HepG2 (cell line): ENCODE results near the gene KMT2A. TPM values are rescaled to one million over a fixed set of nuclear protein-coding genes. Genes with fewer than 3 reads are reported as not detected.

Experiments used
- ARID3A ChIP-seq: IDR thresholded peaks from 2 replicates; pipeline ENCODE4 v1.6.1; 2012; ENCODE audit warnings: low read depth, low read length, improper control_type of control experiment
- ARNTL ChIP-seq: sonication (generic); formaldehyde crosslinking; IDR thresholded peaks from 2 replicates; pipeline ENCODE4 v1.4.0; 2020; ENCODE audit warnings: mild to moderate bottlenecking, missing genetic modification reagents
- BCL6 ChIP-seq: IDR thresholded peaks from 2 replicates; pipeline ENCODE4 v1.6.1; 2016; ENCODE audit warnings: missing genetic modification reagents, missing compliant biosample characterization
- BRD4 ChIP-seq: sonication (generic); formaldehyde crosslinking; IDR thresholded peaks from 2 replicates; pipeline ENCODE4 v1.4.0; 2020; ENCODE audit warnings: missing genetic modification reagents
- DR1 ChIP-seq: sonication (generic); formaldehyde crosslinking; IDR thresholded peaks from 2 replicates; pipeline ENCODE4 v1.8.0; 2021; ENCODE audit warnings: mild to moderate bottlenecking, missing genetic modification reagents, inconsistent platforms
- GATA4 ChIP-seq: sonication (generic); IDR thresholded peaks from 2 replicates; pipeline ENCODE4 v1.6.1; 2016; ENCODE audit warnings: antibody characterized with exemption, low read depth, borderline replicate concordance
- HES4 ChIP-seq: sonication (generic); formaldehyde crosslinking; IDR thresholded peaks from 2 replicates; pipeline ENCODE4 v1.9.0; 2021; ENCODE audit warnings: mild to moderate bottlenecking, missing genetic modification reagents, borderline replicate concordance
- HOXA9 ChIP-seq: sonication (generic); formaldehyde crosslinking; IDR thresholded peaks from 2 replicates; pipeline ENCODE4 v1.8.1; 2022; ENCODE audit warnings: missing genetic modification reagents, mild to moderate bottlenecking, moderate library complexity, borderline replicate concordance
- KDM1A ChIP-seq: IDR thresholded peaks from 2 replicates; pipeline ENCODE4 v1.6.1; 2016; ENCODE audit warnings: missing compliant biosample characterization
- KLF15 ChIP-seq: sonication (generic); formaldehyde crosslinking; IDR thresholded peaks from 2 replicates; pipeline ENCODE4 v1.8.1; 2023; ENCODE audit warnings: borderline replicate concordance, mild to moderate bottlenecking, inconsistent platforms, missing genetic modification reagents, mixed read lengths
- KLF6 ChIP-seq: IDR thresholded peaks from 2 replicates; pipeline ENCODE4 v1.8.0; 2016; ENCODE audit warnings: missing biosample characterization, missing genetic modification reagents
- MBD4 ChIP-seq: IDR thresholded peaks from 2 replicates; pipeline ENCODE4 v1.6.1; 2012; ENCODE audit warnings: low read length, inconsistent platforms, borderline replicate concordance
- PCBP1 ChIP-seq: fragments of 200-400 bp; formaldehyde crosslinking; IDR thresholded peaks from 2 replicates; pipeline ENCODE4 v1.6.1; 2017; ENCODE audit warnings: mild to moderate bottlenecking, low read depth, low read length, borderline replicate concordance
- PHF8 ChIP-seq: sonication (generic); formaldehyde crosslinking; IDR thresholded peaks from 2 replicates; pipeline ENCODE4 v1.5.0; 2020; ENCODE audit warnings: missing genetic modification reagents
- POLR2AphosphoS5 ChIP-seq: IDR thresholded peaks from 2 replicates; pipeline ENCODE4 v1.6.1; 2012; ENCODE audit warnings: low read depth, low read length
- RBAK ChIP-seq: sonication (generic); formaldehyde crosslinking; IDR thresholded peaks from 2 replicates; pipeline ENCODE4 v1.5.1; 2020; ENCODE audit warnings: mild to moderate bottlenecking, missing genetic modification reagents
- RNF2 ChIP-seq: fragments of 450-650 bp; conservative IDR thresholded peaks from 2 replicates; pipeline ENCODE4 v1.6.1; 2016; ENCODE audit warnings: low read depth
- RXRA ChIP-seq: sonication (generic); formaldehyde crosslinking; IDR thresholded peaks from 2 replicates; pipeline ENCODE4 v1.5.1; 2020; ENCODE audit warnings: missing genetic modification reagents
- SMARCE1 ChIP-seq: fragments of 450-650 bp; IDR thresholded peaks from 2 replicates; pipeline ENCODE4 v1.6.1; 2017; ENCODE audit warnings: borderline replicate concordance
- SP5 ChIP-seq: IDR thresholded peaks from 2 replicates; pipeline ENCODE4 v1.6.1; 2016; ENCODE audit warnings: low read depth, borderline replicate concordance
- ZNF136 ChIP-seq: sonication (generic); formaldehyde crosslinking; IDR thresholded peaks from 2 replicates; pipeline ENCODE4 v1.8.1; 2022; ENCODE audit warnings: low read depth, mild to moderate bottlenecking, moderate library complexity, missing genetic modification reagents
- ZNF549 ChIP-seq: sonication (generic); formaldehyde crosslinking; IDR thresholded peaks from 2 replicates; pipeline ENCODE4 v1.5.0; 2020; ENCODE audit warnings: missing genetic modification reagents
- ZNF878 ChIP-seq: sonication (generic); formaldehyde crosslinking; IDR thresholded peaks from 2 replicates; pipeline ENCODE4 v1.8.1; 2023; ENCODE audit warnings: mild to moderate bottlenecking, missing genetic modification reagents, moderate library complexity
- ZNF883 ChIP-seq: sonication (generic); formaldehyde crosslinking; IDR thresholded peaks from 2 replicates; pipeline ENCODE4 v1.5.1; 2020; ENCODE audit warnings: mild to moderate bottlenecking, missing genetic modification reagents; ENCODE audit errors: not compliant biosample characterization
- polyA plus RNA-seq, 8 experiments: library from polyadenylated mRNA; depleted of rRNA in 3 of 8; stranded (reverse) in 7 of 8; unstranded in 1 of 8; fragments of >200 nt; fragmentation: Illumina TruSeq in 4 of 8; extraction: Trizol in 4 of 8; gene quantifications; 2 replicates each; pipeline versions ENCODE4 v1.2.1 to v1.2.3, GENCODE V29; 2011 to 2016; ENCODE audit warnings: low read depth in 4 of 8, missing spikeins in 1 of 8, mixed read lengths in 1 of 8; ENCODE audit not compliant: insufficient read depth in 1 of 8
- total RNA-seq, 5 experiments: library from RNA; depleted of rRNA; stranded (reverse); fragments of >200 nt; fragmentation: Illumina TruSeq; extraction: Trizol; gene quantifications; 2 replicates each; pipeline ENCODE4 v1.2.3, GENCODE V29; 2016; ENCODE audit warnings: low read depth in 1 of 5
- TF ChIP-seq, protein P1 (sequence below): sonication (generic); formaldehyde crosslinking; IDR thresholded peaks from 2 replicates; pipeline ENCODE4 v1.8.1; 2023; ENCODE audit warnings: mild to moderate bottlenecking, missing genetic modification reagents
- TF ChIP-seq, protein P2 (sequence below): sonication (generic); formaldehyde crosslinking; IDR thresholded peaks from 2 replicates; pipeline ENCODE4 v1.4.0; 2020; ENCODE audit warnings: missing genetic modification reagents, borderline replicate concordance

KMT2A gene
- total and polyA plus RNA-seq, 2 of the 13 experiments (the other 11 are each of a cell fraction or from before 2014, with no cell fraction given), result 12.4 to 20.0 TPM

DNA sequence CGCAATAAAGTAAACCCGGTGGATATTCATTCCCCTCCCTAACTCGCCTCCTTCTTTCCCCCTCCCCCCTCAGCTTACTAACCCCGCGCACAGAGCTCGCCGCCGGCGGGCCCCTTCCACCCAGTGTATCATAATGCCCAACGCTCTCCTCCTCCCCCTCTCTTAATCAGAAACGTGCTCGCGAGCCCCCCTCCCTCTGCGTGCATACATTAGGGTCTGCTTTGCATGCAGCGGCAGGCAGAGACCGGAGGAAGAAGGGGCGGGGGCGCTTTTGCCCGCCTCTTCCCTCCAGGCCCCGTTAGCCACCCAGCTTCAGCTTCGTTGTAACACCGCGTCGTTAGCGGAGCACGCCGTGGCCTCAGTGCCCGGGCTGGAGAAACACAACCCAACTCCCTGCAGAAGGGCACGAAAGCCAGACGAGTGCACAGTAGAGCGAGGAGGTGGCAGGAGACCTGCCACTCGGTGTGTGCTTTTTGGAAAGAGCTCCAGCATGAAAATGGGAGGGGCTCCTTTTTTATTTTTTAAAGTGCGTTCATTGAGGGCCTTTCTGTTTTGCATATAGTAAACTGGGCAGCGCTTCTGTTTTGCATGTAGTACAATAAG is 901 bp upstream of the KMT2A start (continued):
- TF ChIP-seq, protein P1, sequence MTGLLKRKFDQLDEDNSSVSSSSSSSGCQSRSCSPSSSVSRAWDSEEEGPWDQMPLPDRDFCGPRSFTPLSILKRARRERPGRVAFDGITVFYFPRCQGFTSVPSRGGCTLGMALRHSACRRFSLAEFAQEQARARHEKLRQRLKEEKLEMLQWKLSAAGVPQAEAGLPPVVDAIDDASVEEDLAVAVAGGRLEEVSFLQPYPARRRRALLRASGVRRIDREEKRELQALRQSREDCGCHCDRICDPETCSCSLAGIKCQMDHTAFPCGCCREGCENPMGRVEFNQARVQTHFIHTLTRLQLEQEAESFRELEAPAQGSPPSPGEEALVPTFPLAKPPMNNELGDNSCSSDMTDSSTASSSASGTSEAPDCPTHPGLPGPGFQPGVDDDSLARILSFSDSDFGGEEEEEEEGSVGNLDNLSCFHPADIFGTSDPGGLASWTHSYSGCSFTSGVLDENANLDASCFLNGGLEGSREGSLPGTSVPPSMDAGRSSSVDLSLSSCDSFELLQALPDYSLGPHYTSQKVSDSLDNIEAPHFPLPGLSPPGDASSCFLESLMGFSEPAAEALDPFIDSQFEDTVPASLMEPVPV (CRISPR knock-in tag), result 0 out of 2 replicates have a peak, but pooled peaks have one; percentile 60
- no peak for TF ChIP-seq RXRA
- no peak for TF ChIP-seq MBD4
- TF ChIP-seq BCL6 (CRISPR knock-in tag), result no peak
- TF ChIP-seq POLR2AphosphoS5, result peak; percentile 60; the same call in 1 of the 2 replicates
- TF ChIP-seq KLF6 (CRISPR knock-in tag), result 0 out of 2 replicates have a peak, but pooled peaks have one; percentile 8
- no peak for TF ChIP-seq RBAK (CRISPR knock-in tag)
- no peak for TF ChIP-seq BRD4 (CRISPR knock-in tag)
- no peak; the same call in 1 of the 2 replicates for TF ChIP-seq ZNF878 (CRISPR knock-in tag)
- no peak for TF ChIP-seq SMARCE1
- no peak for TF ChIP-seq ZNF136 (CRISPR knock-in tag)
- peak; percentile 72 for TF ChIP-seq PHF8 (CRISPR knock-in tag)
- no peak for TF ChIP-seq ARNTL (CRISPR knock-in tag)
- peak; percentile 30 for TF ChIP-seq PCBP1
- TF ChIP-seq ZNF549 (CRISPR knock-in tag), result no peak
- TF ChIP-seq GATA4, result no peak
- TF ChIP-seq DR1, result 0 out of 2 replicates have a peak, but pooled peaks have one; percentile 41
- TF ChIP-seq, protein P2, sequence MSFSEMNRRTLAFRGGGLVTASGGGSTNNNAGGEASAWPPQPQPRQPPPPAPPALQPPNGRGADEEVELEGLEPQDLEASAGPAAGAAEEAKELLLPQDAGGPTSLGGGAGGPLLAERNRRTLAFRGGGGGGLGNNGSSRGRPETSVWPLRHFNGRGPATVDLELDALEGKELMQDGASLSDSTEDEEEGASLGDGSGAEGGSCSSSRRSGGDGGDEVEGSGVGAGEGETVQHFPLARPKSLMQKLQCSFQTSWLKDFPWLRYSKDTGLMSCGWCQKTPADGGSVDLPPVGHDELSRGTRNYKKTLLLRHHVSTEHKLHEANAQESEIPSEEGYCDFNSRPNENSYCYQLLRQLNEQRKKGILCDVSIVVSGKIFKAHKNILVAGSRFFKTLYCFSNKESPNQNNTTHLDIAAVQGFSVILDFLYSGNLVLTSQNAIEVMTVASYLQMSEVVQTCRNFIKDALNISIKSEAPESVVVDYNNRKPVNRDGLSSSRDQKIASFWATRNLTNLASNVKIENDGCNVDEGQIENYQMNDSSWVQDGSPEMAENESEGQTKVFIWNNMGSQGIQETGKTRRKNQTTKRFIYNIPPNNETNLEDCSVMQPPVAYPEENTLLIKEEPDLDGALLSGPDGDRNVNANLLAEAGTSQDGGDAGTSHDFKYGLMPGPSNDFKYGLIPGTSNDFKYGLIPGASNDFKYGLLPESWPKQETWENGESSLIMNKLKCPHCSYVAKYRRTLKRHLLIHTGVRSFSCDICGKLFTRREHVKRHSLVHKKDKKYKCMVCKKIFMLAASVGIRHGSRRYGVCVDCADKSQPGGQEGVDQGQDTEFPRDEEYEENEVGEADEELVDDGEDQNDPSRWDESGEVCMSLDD (CRISPR knock-in tag), result no peak
- TF ChIP-seq ARID3A, result no peak
- peak; percentile 57; the same call in 1 of the 2 replicates for TF ChIP-seq HES4 (CRISPR knock-in tag)
- no peak for TF ChIP-seq ZNF883 (CRISPR knock-in tag)
- TF ChIP-seq HOXA9 (CRISPR knock-in tag), result 0 out of 2 replicates have a peak, but pooled peaks have one; percentile 10
- TF ChIP-seq KDM1A (CRISPR knock-in tag), result no peak
- no peak for TF ChIP-seq KLF15 (CRISPR knock-in tag)
- peak; percentile 35; the same call in 1 of the 2 replicates for TF ChIP-seq SP5 (CRISPR knock-in tag)
- TF ChIP-seq RNF2, result no peak
